Fibroblast of lung (primary cell): ENCODE data around the gene IQGAP2.

Experiments used
- EZH2 ChIP-seq: IDR thresholded peaks from 2 replicates; pipeline ENCODE4 v1.5.1; 2012; ENCODE audit warnings: low read length, control low read depth, mild to moderate bottlenecking; ENCODE audit errors: missing control alignments
- TF ChIP-seq, protein P1 (sequence below), 2 donors: IDR thresholded peaks in 1 of 2; conservative IDR thresholded peaks in 1 of 2; 1 replicate in 1 of 2; 2 replicates in 1 of 2; pipeline ENCODE4 v1.5.1; 2011 to 2012; ENCODE audit warnings: low read length in 2 of 2, control low read depth in 1 of 2, inconsistent platforms in 1 of 2, low read depth in 1 of 2, mild to moderate bottlenecking in 1 of 2

DNA sequence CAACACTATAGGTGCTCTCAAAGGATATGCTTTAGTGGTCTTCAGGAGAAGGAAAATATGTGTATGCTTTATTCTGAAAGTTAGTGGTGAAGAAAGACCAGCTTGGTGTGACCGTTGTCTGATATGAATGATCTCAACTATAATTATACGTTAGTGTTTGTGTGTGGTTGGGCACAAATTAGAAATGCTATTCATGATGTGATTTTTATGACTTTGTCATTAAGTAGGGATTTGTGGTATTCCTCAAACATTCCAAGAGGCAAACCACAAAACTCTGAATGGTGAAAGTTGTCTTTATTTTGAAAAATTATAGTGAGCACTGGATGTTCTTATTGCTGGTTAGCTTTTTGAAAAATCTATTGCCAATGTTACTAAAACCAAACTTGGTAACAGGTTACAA lies 306.7 kb downstream of the IQGAP2 start:
- TF ChIP-seq, protein P1, sequence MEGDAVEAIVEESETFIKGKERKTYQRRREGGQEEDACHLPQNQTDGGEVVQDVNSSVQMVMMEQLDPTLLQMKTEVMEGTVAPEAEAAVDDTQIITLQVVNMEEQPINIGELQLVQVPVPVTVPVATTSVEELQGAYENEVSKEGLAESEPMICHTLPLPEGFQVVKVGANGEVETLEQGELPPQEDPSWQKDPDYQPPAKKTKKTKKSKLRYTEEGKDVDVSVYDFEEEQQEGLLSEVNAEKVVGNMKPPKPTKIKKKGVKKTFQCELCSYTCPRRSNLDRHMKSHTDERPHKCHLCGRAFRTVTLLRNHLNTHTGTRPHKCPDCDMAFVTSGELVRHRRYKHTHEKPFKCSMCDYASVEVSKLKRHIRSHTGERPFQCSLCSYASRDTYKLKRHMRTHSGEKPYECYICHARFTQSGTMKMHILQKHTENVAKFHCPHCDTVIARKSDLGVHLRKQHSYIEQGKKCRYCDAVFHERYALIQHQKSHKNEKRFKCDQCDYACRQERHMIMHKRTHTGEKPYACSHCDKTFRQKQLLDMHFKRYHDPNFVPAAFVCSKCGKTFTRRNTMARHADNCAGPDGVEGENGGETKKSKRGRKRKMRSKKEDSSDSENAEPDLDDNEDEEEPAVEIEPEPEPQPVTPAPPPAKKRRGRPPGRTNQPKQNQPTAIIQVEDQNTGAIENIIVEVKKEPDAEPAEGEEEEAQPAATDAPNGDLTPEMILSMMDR (conservative IDR thresholded peaks at IDR 0.05 in 1 of 2, IDR thresholded peaks at IDR 0.05 in 1 of 2; ENCODE audit: low read depth in 1 of 2, low read length in 2 of 2) = no peak
- TF ChIP-seq EZH2 = no peak
